Measurements from ENCODE around the gene C16orf74. TPM values are rescaled to one million over a fixed set of nuclear protein-coding genes. Genes with fewer than 3 reads are reported as not detected.

The C16orf74 gene
- total RNA-seq, 1 donor from 2014 or later = 4.7 TPM

DNA sequence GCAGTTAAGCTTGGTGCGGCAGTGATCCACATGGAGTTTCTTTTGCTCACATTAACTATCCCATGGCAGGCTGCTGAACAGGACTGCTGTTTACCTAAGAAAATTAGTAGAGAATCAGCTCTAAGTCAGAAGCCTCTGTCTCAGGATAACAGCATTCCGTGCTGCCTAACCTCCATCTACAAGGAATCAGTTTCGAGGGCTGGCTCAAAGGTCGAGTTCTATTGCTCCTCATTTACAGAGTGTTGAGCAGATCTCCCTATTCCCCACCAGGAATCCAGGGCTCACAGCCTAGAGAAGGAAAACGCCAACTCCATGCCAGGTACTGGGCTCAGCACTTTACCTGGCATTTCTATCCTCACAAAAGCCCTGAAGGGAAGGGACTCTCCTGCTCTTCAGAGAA, 72.1 kb downstream of the C16orf74 start:
- Histone ChIP-seq H3K27me3 (ENCODE audit: insufficient read depth, low read length) (no peaks in the 10 kb centered on the region), H3K9me3 (ENCODE audit: insufficient read depth, low read depth, low read length) (no peaks in the 10 kb centered on the region), H3K36me3 (ENCODE audit: insufficient read depth, low read length) (peaks cover 19% of the 10 kb centered on the region), H3K4me3 (ENCODE audit: insufficient read depth, low read depth, low read length) (no peak overlapping the region), H4K20me1 (ENCODE audit: insufficient read depth, low read length) (peaks cover 8% of the 10 kb centered on the region), H2AFZ (ENCODE audit: low read depth, low read length) (no peak overlapping the region), H3K27ac (ENCODE audit: low read depth, low read length) (no peak overlapping the region), H3K4me2 (ENCODE audit: low read length) (no peak overlapping the region), H3K4me1 (ENCODE audit: insufficient read depth, low read length) (peaks cover 7% of the 10 kb centered on the region), H3K9ac (ENCODE audit: low read length) (no peak overlapping the region), H3K79me2 (ENCODE audit: insufficient read depth, low read length) (no peaks in the 10 kb centered on the region)
- H3K9me3 Mint-ChIP-seq (ENCODE audit: unreplicated experiment) = no peaks in the 10 kb centered on the region
- peaks cover 11% of the 10 kb centered on the region for H3K27me3 Mint-ChIP-seq (ENCODE audit: low read depth, unreplicated experiment)
- FAIRE-seq = no peak
- DNase-seq (ENCODE audit: low read depth) = no peak
- H3K27ac Mint-ChIP-seq (ENCODE audit: unreplicated experiment) = no peak overlapping the region
- H3K4me3 Mint-ChIP-seq (ENCODE audit: unreplicated experiment) = no peak overlapping the region
- H3K36me3 Mint-ChIP-seq (ENCODE audit: low read depth, unreplicated experiment) = peaks cover 2% of the 10 kb centered on the region
- TF ChIP-seq EZH2 (IDR thresholded peaks at IDR 0.05; ENCODE audit: insufficient read depth, low read length) = no peak
- TF ChIP-seq, protein P1, sequence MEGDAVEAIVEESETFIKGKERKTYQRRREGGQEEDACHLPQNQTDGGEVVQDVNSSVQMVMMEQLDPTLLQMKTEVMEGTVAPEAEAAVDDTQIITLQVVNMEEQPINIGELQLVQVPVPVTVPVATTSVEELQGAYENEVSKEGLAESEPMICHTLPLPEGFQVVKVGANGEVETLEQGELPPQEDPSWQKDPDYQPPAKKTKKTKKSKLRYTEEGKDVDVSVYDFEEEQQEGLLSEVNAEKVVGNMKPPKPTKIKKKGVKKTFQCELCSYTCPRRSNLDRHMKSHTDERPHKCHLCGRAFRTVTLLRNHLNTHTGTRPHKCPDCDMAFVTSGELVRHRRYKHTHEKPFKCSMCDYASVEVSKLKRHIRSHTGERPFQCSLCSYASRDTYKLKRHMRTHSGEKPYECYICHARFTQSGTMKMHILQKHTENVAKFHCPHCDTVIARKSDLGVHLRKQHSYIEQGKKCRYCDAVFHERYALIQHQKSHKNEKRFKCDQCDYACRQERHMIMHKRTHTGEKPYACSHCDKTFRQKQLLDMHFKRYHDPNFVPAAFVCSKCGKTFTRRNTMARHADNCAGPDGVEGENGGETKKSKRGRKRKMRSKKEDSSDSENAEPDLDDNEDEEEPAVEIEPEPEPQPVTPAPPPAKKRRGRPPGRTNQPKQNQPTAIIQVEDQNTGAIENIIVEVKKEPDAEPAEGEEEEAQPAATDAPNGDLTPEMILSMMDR (IDR thresholded peaks at IDR 0.05; ENCODE audit: insufficient read depth, low read depth, low read length) = no peak
- no peaks in the 10 kb centered on the region for H3K4me1 Mint-ChIP-seq (ENCODE audit: low read depth, unreplicated experiment)

DNA sequence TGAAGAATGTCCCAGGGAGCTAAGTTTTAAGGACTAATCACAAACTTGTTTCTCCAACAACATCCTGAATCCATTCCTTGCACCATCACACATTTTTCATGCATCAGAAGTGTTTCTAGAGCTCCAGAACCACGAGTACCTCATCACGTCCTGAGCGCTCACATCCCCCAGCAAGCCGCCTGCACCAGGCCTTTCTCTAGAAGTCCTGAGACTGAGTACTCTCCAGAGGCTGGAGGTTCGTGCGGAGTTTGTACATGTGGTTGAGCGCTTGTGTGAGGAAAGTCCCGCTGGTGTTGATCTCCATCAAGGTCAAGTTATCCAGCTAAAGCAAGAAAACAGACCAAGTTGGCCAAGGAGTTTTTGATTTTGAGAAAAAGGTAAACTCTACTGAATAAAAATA, 72.9 kb downstream of the C16orf74 start:
- Mint-ChIP-seq H3K27me3 (ENCODE audit: low read depth, unreplicated experiment) (peaks cover 4% of the 10 kb centered on the region), H3K4me1 (ENCODE audit: low read depth, unreplicated experiment) (no peaks in the 10 kb centered on the region), H3K36me3 (ENCODE audit: low read depth, unreplicated experiment) (peaks cover 2% of the 10 kb centered on the region), H3K4me3 (ENCODE audit: unreplicated experiment) (no peak overlapping the region), H3K27ac (ENCODE audit: unreplicated experiment) (no peak overlapping the region), H3K9me3 (ENCODE audit: unreplicated experiment) (no peaks in the 10 kb centered on the region)
- Histone ChIP-seq H3K27ac (ENCODE audit: low read depth, low read length) (no peak overlapping the region), H2AFZ (ENCODE audit: low read depth, low read length) (no peak overlapping the region), H3K79me2 (ENCODE audit: insufficient read depth, low read length) (no peaks in the 10 kb centered on the region), H3K4me3 (ENCODE audit: insufficient read depth, low read depth, low read length) (no peak overlapping the region), H3K4me2 (ENCODE audit: low read length) (no peak overlapping the region), H3K27me3 (ENCODE audit: insufficient read depth, low read length) (no peaks in the 10 kb centered on the region), H3K36me3 (ENCODE audit: insufficient read depth, low read length) (peaks cover 19% of the 10 kb centered on the region), H4K20me1 (ENCODE audit: insufficient read depth, low read length) (peaks cover 5% of the 10 kb centered on the region), H3K9me3 (ENCODE audit: insufficient read depth, low read depth, low read length) (no peaks in the 10 kb centered on the region), H3K4me1 (ENCODE audit: insufficient read depth, low read length) (peaks cover 11% of the 10 kb centered on the region), H3K9ac (ENCODE audit: low read length) (no peak overlapping the region)
- FAIRE-seq (no peak), DNase-seq (ENCODE audit: low read depth) (no peak)
- TF ChIP-seq EZH2 (IDR thresholded peaks at IDR 0.05; ENCODE audit: insufficient read depth, low read length) = no peak
- TF ChIP-seq, protein P1 (IDR thresholded peaks at IDR 0.05; ENCODE audit: insufficient read depth, low read depth, low read length) = no peak

DNA sequence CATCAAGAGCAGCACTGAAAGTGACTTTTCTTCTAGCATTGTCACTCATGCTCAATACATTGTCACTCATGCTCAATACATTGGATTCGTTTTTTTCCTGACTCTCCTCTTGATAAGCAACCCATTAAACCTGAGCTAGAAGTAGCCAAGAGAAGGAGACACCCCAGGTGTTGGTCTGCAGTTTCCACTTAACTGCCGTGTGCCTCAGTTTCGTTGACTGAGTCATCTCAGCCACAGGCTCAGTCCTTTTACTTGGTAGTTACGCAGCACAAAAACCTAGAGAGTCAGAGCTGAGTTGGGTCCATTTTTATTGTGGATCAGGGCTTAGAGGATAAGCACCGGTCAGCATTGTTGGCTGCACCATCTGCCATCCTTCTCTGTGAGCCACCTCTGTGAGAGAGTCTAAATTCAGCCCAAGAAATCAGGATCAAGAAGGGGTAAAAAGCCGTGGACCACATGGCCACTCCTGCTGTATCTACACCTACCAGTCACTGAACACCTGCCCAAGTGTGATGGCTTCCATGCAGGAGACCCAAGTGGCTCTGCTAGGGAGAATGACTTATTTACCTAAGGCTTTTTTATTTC, 73.4 kb downstream of the C16orf74 start:
- Histone ChIP-seq H3K27me3 (ENCODE audit: insufficient read depth, low read length) (no peaks in the 10 kb centered on the region), H3K36me3 (ENCODE audit: insufficient read depth, low read length) (peaks cover 19% of the 10 kb centered on the region), H3K4me3 (ENCODE audit: insufficient read depth, low read depth, low read length) (no peak overlapping the region), H3K27ac (ENCODE audit: low read depth, low read length) (no peak overlapping the region), H3K79me2 (ENCODE audit: insufficient read depth, low read length) (no peaks in the 10 kb centered on the region), H2AFZ (ENCODE audit: low read depth, low read length) (no peak overlapping the region), H4K20me1 (ENCODE audit: insufficient read depth, low read length) (peaks cover 9% of the 10 kb centered on the region), H3K4me2 (ENCODE audit: low read length) (no peak overlapping the region), H3K4me1 (ENCODE audit: insufficient read depth, low read length) (peaks cover 11% of the 10 kb centered on the region), H3K9ac (ENCODE audit: low read length) (no peak overlapping the region), H3K9me3 (ENCODE audit: insufficient read depth, low read depth, low read length) (no peaks in the 10 kb centered on the region)
- FAIRE-seq (no peak), DNase-seq (ENCODE audit: low read depth) (no peak)
- TF ChIP-seq, protein P1 (IDR thresholded peaks at IDR 0.05; ENCODE audit: insufficient read depth, low read depth, low read length) = no peak
- no peak for TF ChIP-seq EZH2 (IDR thresholded peaks at IDR 0.05; ENCODE audit: insufficient read depth, low read length)
- Mint-ChIP-seq H3K4me3 (ENCODE audit: unreplicated experiment) (no peak overlapping the region), H3K4me1 (ENCODE audit: low read depth, unreplicated experiment) (no peaks in the 10 kb centered on the region), H3K27ac (ENCODE audit: unreplicated experiment) (no peak overlapping the region), H3K36me3 (ENCODE audit: low read depth, unreplicated experiment) (peaks cover 6% of the 10 kb centered on the region), H3K27me3 (ENCODE audit: low read depth, unreplicated experiment) (no peaks in the 10 kb centered on the region), H3K9me3 (ENCODE audit: unreplicated experiment) (no peaks in the 10 kb centered on the region)
